A549 (cell line): ENCODE data around the gene KCNJ10. TPM values are rescaled to one million over a fixed set of nuclear protein-coding genes. Genes with fewer than 3 reads are reported as not detected.

Experiments
- ATAC-seq, 2 experiments: fragments of 200-7000 bp in 1 of 2; fragments of >200 bp in 1 of 2; cut with Nextera tagmentation in 1 of 2; cut with Tn5 transposase in 1 of 2; 3 replicates each; pipeline versions ENCODE4 v1.8.0 to v1.9.1; 2018 to 2020; ENCODE audit warnings: mild to moderate bottlenecking in 1 of 2, moderate library complexity in 1 of 2
- CTCF ChIA-PET: fragments of 300-600 bp; sonication (Branson Sonifier 250); formaldehyde crosslinking; extraction: SDS; loops from one replicate; lab custom pipeline; 2021; ENCODE audit warnings: antibody characterized with exemption, inconsistent platforms; lab: Yijun Ruan, JAX
- POLR2A ChIA-PET: fragments of 350-600 bp; formaldehyde crosslinking; extraction: SDS; loops from one replicate; lab custom pipeline; 2021; ENCODE audit warnings: antibody characterized with exemption, inconsistent platforms; lab: Yijun Ruan, JAX
- DNase-seq, 2 experiments: peaks; one replicate each; pipeline versions ENCODE4 v3.0.0 to v3.0.0-alpha.2; 2011 to 2016; ENCODE audit warnings: low read depth in 1 of 2, low spot score in 1 of 2
- FAIRE-seq: peaks from 2 replicates; lab custom pipeline; 2011; peaks lifted over from hg19 to GRCh38; lab: Jason Lieb, UNC
- H3K27ac ChIP-seq, 2 experiments: fragments of >200 bp; sonication (Bioruptor Twin); formaldehyde crosslinking; 3 replicates each; pipeline ENCODE4 v1.5.1; 2016 to 2017
- H3K4me1 ChIP-seq: fragments of >200 bp; sonication (Bioruptor Twin); formaldehyde crosslinking; 3 replicates; pipeline ENCODE4 v1.6.1; 2016
- H3K4me2 ChIP-seq: fragments of >200 bp; sonication (Bioruptor Twin); formaldehyde crosslinking; 3 replicates; pipeline ENCODE4 v1.6.1; 2016
- H3K4me3 ChIP-seq: fragments of >200 bp; sonication (Bioruptor Twin); formaldehyde crosslinking; 3 replicates; pipeline ENCODE4 v1.5.1; 2016
- H3K9me3 ChIP-seq: fragments of >200 bp; sonication (Bioruptor Twin); formaldehyde crosslinking; 3 replicates; pipeline ENCODE4 v1.6.1; 2016
- CBX8 ChIP-seq: fragments of 200-600 bp; sonication (generic); IDR thresholded peaks from 2 replicates; pipeline ENCODE4 v1.6.1; 2016
- CEBPB ChIP-seq, 2 experiments: fragments of >200 bp in 1 of 2; sonication (Bioruptor Twin) in 1 of 2; formaldehyde crosslinking in 1 of 2; IDR thresholded peaks; 2 replicates each; pipeline ENCODE4 v1.6.1; 2012 to 2016
- CHD4 ChIP-seq: fragments of 200-600 bp; sonication (generic); IDR thresholded peaks from 2 replicates; pipeline ENCODE4 v1.6.1; 2016; ENCODE audit warnings: antibody characterized with exemption, mild to moderate bottlenecking, borderline replicate concordance
- EP300 ChIP-seq, 2 experiments: fragments of >200 bp; sonication (Bioruptor Twin); formaldehyde crosslinking; IDR thresholded peaks; 2 replicates in 1 of 2; 3 replicates in 1 of 2; pipeline ENCODE4 v1.6.1; 2016 to 2017
- FOSL2 ChIP-seq, 2 experiments: fragments of 450-650 bp in 1 of 2; fragments of >200 bp in 1 of 2; sonication (Bioruptor Twin) in 1 of 2; formaldehyde crosslinking; IDR thresholded peaks; 2 replicates each; pipeline versions ENCODE4 v1.5.0 to v1.6.1; 2016 to 2020; ENCODE audit warnings: mild to moderate bottlenecking in 1 of 2, moderate library complexity in 1 of 2
- FOXS1 ChIP-seq: fragments of 250-450 bp; sonication (Bioruptor Pico); IDR thresholded peaks from 2 replicates; pipeline ENCODE4 v1.5.0; 2020; ENCODE audit warnings: mild to moderate bottlenecking, moderate library complexity
- HEYL ChIP-seq: fragments of 250-450 bp; sonication (Bioruptor Pico); IDR thresholded peaks from 2 replicates; pipeline ENCODE4 v1.8.0; 2021; ENCODE audit warnings: mild to moderate bottlenecking, moderate library complexity
- MAFK ChIP-seq: fragments of 450-650 bp; IDR thresholded peaks from 2 replicates; pipeline ENCODE4 v1.6.1; 2014; ENCODE audit not compliant: partially characterized antibody
- NFE2L2 ChIP-seq: fragments of 150-350 bp; conservative IDR thresholded peaks from 2 replicates; pipeline ENCODE4 v1.6.1; 2014; ENCODE audit warnings: low read length
- POLR2AphosphoS2 ChIP-seq: conservative IDR thresholded peaks from 2 replicates; pipeline ENCODE4 v1.6.1; 2012; ENCODE audit warnings: low read length, improper control_type of control experiment, inconsistent platforms
- RFX5 ChIP-seq: fragments of 450-650 bp; IDR thresholded peaks from 2 replicates; pipeline ENCODE4 v1.7.1; 2014; ENCODE audit warnings: antibody characterized with exemption, mild to moderate bottlenecking, moderate library complexity
- RNF2 ChIP-seq: fragments of 200-600 bp; sonication (generic); IDR thresholded peaks from 2 replicates; pipeline ENCODE4 v1.6.1; 2016; ENCODE audit warnings: low read depth, mild to moderate bottlenecking, antibody characterized with exemption, moderate library complexity, borderline replicate concordance
- TFCP2L1 ChIP-seq: fragments of 250-450 bp; sonication (Bioruptor Pico); IDR thresholded peaks from 2 replicates; pipeline ENCODE4 v1.5.0; 2021; ENCODE audit warnings: mild to moderate bottlenecking
- TP53 ChIP-seq: fragments of 250-450 bp; sonication (Bioruptor Pico); IDR thresholded peaks from 2 replicates; pipeline ENCODE4 v1.5.0; 2021; ENCODE audit warnings: mild to moderate bottlenecking, moderate library complexity
- ZFP36 ChIP-seq: fragments of 450-650 bp; IDR thresholded peaks from 2 replicates; pipeline ENCODE4 v1.6.1; 2014; ENCODE audit warnings: borderline replicate concordance; ENCODE audit not compliant: partially characterized antibody
- ZNF302 ChIP-seq: fragments of 250-450 bp; sonication (Bioruptor Pico); IDR thresholded peaks from 2 replicates; pipeline ENCODE4 v1.9.0; 2021; ENCODE audit warnings: inconsistent platforms, mild to moderate bottlenecking, moderate library complexity
- WGBS: methylation state at CpG from one replicate; pipeline ENCODE4 v1.1.6; 2017; ENCODE audit errors: missing lambda C conversion rate; 5-methylcytosine and 5-hydroxymethylcytosine counted together
- polyA plus RNA-seq, 4 experiments: library from polyadenylated mRNA; depleted of rRNA in 3 of 4; stranded (reverse); fragments of >200 nt; fragmentation: RNase III in 1 of 4; extraction: RNeasy Plus Mini Kit Qiagen cat#74134 plus additional on column Dnase treatment in 1 of 4; gene quantifications; 2 replicates in 3 of 4; 3 replicates in 1 of 4; pipeline ENCODE4 v1.2.3, GENCODE V29; 2011 to 2017
- TF ChIP-seq, protein P1 (sequence below): fragments of 250-450 bp; sonication (Bioruptor Pico); IDR thresholded peaks from 2 replicates; pipeline ENCODE4 v1.5.0; 2021; ENCODE audit warnings: mild to moderate bottlenecking, moderate library complexity, borderline replicate concordance
- TF ChIP-seq, protein P2 (sequence below): fragments of >200 bp; sonication (Bioruptor Twin); formaldehyde crosslinking; IDR thresholded peaks from 3 replicates; pipeline ENCODE4 v1.5.1; 2016

The KCNJ10 gene
- polyA plus RNA-seq, 2 of the 4 experiments (the other 2 are of a cell fraction): 0.05 TPM; not detected in 1

DNA sequence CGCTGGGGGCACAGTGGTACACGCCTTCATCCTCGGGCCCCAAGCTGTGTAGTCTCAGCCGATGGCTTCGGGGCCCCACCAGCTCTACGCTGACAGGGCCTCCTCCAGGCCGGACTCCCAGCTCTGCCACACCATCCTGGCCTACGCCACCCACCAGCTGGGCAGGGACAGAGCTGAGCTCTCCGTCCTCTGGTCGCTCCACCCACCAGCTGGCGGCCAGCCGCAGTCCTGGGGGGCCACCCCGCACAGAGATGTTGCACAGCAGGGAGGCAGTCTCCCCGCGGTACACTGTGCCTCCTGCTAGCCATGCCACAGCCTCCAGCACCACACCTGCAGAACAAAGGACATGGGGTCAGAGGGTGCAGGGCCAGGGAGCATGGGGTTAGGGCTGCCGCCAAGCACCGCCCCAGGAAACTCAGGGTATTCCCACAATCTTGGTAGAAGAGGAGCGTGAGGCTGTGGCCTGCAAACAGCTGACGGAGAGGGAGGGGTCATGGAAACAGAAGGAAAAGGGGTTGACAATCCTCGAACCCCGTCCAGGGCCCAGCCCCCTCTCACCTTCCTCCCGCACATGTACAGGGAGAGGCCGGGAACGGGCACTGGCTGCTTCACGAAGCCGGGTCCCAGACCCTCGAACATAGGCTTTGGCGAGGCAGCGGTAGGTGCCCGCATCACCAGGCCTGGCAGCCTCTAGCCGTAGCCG, 22.6 kb upstream of the KCNJ10 start:
- no peak for DNase-seq
- ChIA-PET CTCF (interaction anchor here (0.7 to 4.7 kb wide), 4 partner anchors 9 to 99 kb away, joined by 4 to 20 read pairs (median 6); no protein-coding TSS in a partner anchor), POLR2A (no interaction called here)
- no peak for ATAC-seq
- no peak for FAIRE-seq
- Histone ChIP-seq H3K9me3 (no peaks in the 10 kb centered on the region), H3K4me1 (peaks cover 7% of the 10 kb centered on the region; the same call in 2 of the 3 replicates), H3K4me2 (no peak overlapping the region), H3K4me3 (no peak overlapping the region), H3K27ac (no peak overlapping the region)
- no peak for TF ChIP-seq CHD4
- TF ChIP-seq EP300 (IDR thresholded peaks at IDR 0.05): no peak
- WGBS: 82% methylated on average over 26 of the region's 32 CpGs

- FAIRE-seq: no peak
- CTCF ChIA-PET: interaction anchor here (0.9 to 16.8 kb wide), 5 partner anchors 9 to 102 kb away, joined by 3 to 409 read pairs (median 4); partner anchors contain the start of gene KCNJ10
- no peak for TF ChIP-seq TFCP2L1 (CRISPR knock-in tag)
- TF ChIP-seq, protein P1, sequence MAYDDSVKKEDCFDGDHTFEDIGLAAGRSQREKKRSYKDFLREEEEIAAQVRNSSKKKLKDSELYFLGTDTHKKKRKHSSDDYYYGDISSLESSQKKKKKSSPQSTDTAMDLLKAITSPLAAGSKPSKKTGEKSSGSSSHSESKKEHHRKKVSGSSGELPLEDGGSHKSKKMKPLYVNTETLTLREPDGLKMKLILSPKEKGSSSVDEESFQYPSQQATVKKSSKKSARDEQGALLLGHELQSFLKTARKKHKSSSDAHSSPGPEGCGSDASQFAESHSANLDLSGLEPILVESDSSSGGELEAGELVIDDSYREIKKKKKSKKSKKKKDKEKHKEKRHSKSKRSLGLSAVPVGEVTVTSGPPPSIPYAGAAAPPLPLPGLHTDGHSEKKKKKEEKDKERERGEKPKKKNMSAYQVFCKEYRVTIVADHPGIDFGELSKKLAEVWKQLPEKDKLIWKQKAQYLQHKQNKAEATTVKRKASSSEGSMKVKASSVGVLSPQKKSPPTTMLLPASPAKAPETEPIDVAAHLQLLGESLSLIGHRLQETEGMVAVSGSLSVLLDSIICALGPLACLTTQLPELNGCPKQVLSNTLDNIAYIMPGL: no peak
- TF ChIP-seq RNF2: no peak
- TF ChIP-seq NFE2L2: no peak
- no peak for TF ChIP-seq TP53 (CRISPR knock-in tag)
- TF ChIP-seq CEBPB (IDR thresholded peaks at IDR 0.05): no peak
- TF ChIP-seq RFX5: no peak
- TF ChIP-seq ZFP36: no peak
- TF ChIP-seq HEYL (CRISPR knock-in tag): no peak
These were observed 21.8 kb upstream of the KCNJ10 start for GRCh38 chr1:160091666-160092223.

GRCh38 chr1:160090760-160091159, 20.8 kb upstream of the KCNJ10 start:
- TF ChIP-seq FOSL2 (IDR thresholded peaks at IDR 0.05) (no peak), FOSL2 (CRISPR knock-in tag; IDR thresholded peaks at IDR 0.05) (no peak), RFX5 (no peak), ZNF302 (CRISPR knock-in tag) (no peak), NFE2L2 (no peak), CBX8 (no peak), ZFP36 (no peak), TP53 (CRISPR knock-in tag) (no peak), RNF2 (no peak), MAFK (no peak), CEBPB (IDR thresholded peaks at IDR 0.05) (no peak), POLR2AphosphoS2 (no peak), FOXS1 (CRISPR knock-in tag) (no peak)
- TF ChIP-seq, protein P2, sequence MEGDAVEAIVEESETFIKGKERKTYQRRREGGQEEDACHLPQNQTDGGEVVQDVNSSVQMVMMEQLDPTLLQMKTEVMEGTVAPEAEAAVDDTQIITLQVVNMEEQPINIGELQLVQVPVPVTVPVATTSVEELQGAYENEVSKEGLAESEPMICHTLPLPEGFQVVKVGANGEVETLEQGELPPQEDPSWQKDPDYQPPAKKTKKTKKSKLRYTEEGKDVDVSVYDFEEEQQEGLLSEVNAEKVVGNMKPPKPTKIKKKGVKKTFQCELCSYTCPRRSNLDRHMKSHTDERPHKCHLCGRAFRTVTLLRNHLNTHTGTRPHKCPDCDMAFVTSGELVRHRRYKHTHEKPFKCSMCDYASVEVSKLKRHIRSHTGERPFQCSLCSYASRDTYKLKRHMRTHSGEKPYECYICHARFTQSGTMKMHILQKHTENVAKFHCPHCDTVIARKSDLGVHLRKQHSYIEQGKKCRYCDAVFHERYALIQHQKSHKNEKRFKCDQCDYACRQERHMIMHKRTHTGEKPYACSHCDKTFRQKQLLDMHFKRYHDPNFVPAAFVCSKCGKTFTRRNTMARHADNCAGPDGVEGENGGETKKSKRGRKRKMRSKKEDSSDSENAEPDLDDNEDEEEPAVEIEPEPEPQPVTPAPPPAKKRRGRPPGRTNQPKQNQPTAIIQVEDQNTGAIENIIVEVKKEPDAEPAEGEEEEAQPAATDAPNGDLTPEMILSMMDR: no peak
- ATAC-seq: no peak
- Histone ChIP-seq H3K4me3 (no peak overlapping the region), H3K4me1 (no peaks in the 10 kb centered on the region), H3K27ac (no peak overlapping the region), H3K4me2 (no peak overlapping the region), H3K9me3 (no peaks in the 10 kb centered on the region)
- DNase-seq: no peak
- no peak for FAIRE-seq
- 87% methylated on average over 4 of the region's 4 CpGs for WGBS
- CTCF ChIA-PET: interaction anchor here (0.9 to 16.8 kb wide), 6 partner anchors 8 to 286 kb away, joined by 3 to 409 read pairs (median 6); partner anchors contain the start of gene KCNJ10
- POLR2A ChIA-PET: no interaction called here

More at GRCh38 chr1:160091666-160092223, 21.8 kb upstream of the KCNJ10 start:
- Histone ChIP-seq H3K27ac (no peak overlapping the region), H3K9me3 (no peaks in the 10 kb centered on the region), H3K4me3 (no peak overlapping the region), H3K4me2 (no peak overlapping the region), H3K4me1 (no peaks in the 10 kb centered on the region)
- whole genome bisulfite sequencing: 64% methylated on average over 5 of the region's 5 CpGs
- DNase-seq: no peak
- POLR2A ChIA-PET: no interaction called here
- no peak for ATAC-seq
